ENCODE results near the gene UMODL1.

GRCh38 chr21:42037943-42038342 lies 33.2 kb upstream of the UMODL1 start:
- TF ChIP-seq CTCF (conservative IDR thresholded peaks at IDR 0.05) (no peak), EZH2 (IDR thresholded peaks at IDR 0.05; ENCODE audit: low read depth) (no peak)
